Right forelimb (tissue), 1 donor: ENCODE data around the gene CUL3.
"Not testable (repeated sequence)": the region's sequence is repeated elsewhere in the genome, so short reads cannot be mapped to it uniquely, and the experiment has no call there.

Experiments used
- DNase-seq: peaks from one replicate; pipeline ENCODE4 v3.0.0-alpha.2; 2018

CUL3 gene

DNA sequence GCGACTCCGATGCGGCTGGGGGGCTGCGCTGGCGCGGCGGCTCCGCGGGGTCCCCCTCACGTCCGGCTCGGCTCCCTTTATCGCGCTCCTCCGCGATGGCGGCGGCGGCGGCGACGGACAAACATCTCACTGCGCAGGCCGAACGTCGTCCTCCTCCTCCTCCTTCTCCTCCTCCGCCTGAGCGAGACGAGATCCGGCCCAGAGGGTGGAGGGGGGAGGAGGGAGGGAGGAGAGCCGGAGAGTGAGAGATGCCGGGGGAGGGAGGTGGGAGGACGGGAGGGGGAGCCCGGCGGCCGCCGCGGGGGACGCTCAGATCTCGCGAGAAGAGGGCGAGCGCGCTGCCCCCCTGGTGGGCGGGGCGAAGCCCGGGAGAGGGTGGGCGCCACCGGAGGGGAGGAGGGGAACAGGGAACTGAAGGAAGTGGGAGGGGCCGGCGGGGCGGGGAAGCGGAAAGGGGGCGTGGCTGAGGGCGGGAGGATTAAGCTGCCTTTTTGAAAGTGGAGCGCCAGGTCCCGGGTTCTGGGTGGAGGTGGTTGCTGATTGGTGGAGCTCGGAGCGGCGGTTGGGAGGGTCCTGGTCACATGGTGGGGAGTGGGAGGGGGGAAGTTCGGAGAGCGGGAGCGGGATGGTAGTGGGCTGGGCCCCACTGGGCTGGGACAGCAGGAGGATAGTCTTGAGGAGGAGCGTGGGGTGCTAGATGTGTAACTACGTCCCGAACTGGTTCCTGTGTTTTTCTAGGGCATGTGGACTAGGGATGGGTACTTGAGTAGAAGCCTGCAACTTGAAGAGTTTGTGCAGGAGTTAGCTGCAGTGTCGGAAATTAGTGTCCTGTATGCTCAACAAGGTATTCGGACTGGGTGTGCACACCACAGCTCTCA lies at the start of gene CUL3:
CUL3 (minus strand) TSS at position 153 of the 878 bp plus-strand sequence. CDS start 354 bp downstream, outside the sequence.
- peak; percentile 100 for DNase-seq

DNA sequence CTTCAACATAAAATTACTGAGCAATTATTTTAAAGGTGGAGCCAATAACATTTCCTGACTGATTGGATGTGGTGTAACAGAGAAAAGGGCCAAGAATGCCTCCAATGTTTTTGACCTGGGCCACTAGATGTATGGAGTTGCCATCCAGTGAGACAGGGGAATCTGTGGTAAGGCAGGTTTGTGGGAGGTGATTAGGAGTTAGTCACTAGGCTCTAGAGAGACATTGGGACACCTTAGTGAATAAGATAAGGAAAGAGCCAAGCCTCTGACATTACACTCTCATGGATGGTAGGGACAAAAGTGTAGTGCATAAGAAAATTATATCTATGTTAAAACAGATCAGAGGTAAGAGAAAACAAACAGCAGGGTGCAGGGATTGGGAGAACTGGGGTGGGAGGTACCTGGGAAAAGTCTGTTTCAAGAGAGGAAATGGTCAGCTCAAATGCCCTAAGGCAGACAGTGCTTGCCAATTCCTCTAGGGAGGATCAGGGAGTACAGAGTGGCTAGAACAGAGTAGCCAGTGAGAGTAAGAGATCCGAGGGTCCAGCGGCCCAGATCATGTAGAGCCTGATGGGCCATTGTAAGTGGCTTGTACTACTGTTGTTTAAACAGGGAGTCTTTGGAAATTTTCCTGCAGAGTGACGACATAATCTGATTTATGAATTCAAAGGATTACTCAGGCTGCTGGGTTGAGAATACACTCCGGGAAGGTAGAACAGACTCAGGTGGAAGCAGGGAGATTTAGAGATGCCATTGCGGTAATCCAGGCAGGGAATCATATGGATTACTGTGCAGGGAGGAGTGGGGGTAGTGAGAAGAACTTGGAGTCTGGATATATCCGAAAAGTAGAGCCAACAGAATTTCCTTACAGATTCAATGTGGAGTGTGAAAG lies 45.7 kb upstream of the CUL3 start:
- no peak for DNase-seq

DNA sequence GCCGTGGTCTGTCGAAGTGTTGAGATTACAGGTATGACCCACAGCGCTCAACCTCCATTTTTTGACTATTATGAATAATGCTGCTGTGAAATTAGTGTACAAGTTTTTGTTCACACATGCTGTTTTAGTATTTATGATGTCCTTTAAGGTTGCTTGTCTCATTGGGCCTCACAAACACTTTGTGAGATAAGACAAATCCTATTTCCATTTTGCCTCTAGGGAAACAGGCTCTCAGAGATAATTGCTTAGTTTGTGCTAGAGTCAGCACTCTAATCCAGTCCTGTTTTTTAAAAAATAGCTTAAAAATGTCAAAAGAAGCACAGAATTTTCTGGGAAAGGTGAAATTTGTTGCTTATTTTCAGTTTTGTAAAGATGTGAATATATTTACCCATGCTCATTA lies 43.3 kb upstream of the CUL3 start:
- no peak for DNase-seq

DNA sequence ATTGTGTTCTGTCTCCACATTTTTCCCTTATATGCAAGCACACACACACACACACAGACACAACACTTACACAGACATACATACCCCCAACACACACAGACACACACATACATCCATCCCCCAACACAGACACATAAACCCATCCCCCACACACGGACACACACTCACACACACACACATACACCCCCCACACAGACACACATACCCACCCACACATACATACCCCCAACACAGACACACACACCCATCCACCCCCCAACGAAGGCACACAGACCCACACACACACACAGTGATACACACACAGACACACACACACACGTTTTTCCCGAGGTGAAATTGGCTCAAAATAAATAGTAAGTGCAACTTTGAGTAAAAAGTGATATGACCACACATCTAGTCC lies 41.6 kb upstream of the CUL3 start:
- no peak for DNase-seq

DNA sequence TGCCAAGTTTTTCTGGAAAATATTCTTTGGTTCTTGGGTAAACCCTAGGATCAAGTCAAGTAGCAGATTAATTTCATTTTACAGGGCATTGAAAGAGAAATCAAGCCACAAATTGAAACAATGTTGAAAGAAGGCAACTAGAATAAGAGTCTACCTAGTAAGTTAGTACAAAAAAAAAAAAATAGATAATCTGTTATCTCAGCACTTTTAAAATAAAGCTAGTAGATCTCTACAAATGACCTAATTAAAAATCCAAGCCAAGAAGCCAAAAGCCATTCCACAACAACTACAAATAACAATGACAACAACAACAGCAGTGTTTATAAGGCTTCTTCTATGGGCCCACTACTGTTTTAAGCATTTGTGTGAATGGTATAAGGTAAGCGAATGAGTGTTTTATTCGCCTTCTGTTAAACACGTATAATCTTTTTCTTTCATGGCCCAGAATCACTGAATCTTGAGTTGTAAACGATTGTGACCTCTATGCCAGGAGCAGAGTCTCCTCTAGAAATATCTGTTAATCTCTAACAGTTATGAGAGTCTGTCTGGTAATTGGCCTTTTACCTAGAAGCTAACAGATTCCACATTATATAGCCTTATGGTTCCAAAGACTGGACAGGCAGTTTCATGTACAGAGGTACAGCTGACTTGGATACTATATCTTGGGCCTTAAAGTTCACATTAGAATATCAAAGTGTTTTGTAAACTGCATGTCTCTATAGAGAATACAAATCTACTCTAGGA lies 28.6 kb upstream of the CUL3 start:
- no peak for DNase-seq

DNA sequence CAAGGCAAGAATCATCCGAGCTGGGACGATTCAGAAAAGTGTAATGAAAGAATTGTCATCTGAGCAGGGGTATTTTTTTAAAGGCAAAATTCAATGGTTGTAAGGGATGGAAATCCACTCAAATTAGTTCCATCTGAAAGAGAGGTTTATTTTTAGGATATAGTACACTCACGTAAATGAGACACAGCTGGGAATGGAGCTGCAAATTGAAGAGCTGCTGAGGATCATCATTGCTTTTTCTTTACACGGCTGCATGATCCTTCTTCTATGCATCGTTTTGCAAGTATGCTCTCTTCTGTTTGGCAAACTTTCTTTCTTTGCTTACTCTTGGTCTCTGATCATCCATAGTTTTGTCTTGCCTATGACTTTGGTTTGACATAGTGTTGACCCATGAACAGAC lies 27.4 kb upstream of the CUL3 start:
- DNase-seq = no peak

DNA sequence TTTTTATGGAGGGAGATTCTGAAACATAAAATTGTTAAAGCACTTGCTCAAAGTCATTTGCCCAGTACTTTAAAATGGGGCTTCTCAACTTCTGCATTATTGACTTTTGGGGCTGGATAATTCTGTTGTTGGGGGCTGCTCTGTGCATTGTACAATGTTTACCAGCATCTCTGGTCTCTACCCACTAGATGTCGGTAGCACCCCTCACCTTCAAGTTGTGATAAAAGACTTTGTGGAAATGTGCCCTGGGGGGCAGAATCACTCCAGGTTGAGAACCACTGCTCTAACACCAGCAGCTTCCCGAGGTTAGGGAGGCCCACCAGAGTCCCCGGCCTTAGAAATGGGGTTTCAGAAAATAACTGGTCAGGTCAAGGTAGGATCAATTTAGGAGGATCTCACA lies 26.8 kb upstream of the CUL3 start:
- DNase-seq = no peak

DNA sequence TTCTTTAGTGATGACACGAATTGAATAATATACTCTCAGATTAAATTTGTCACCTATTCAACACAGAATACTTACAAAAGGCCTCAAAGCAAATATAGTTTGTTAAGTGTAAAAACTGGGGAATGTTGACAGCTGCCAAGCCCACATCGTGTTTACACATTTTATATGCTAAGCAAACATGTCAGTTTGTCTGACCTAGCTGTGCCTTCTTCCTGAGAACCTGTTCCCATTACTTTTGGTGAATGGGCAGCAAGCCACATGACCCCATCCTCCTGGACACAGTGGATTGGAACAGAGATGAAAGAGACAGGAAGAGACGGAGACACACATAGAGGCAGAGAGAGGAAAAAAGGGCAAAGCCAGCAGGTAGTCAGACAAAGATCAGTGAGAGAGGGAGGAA lies 22.9 kb upstream of the CUL3 start:
- DNase-seq = no peak

DNA sequence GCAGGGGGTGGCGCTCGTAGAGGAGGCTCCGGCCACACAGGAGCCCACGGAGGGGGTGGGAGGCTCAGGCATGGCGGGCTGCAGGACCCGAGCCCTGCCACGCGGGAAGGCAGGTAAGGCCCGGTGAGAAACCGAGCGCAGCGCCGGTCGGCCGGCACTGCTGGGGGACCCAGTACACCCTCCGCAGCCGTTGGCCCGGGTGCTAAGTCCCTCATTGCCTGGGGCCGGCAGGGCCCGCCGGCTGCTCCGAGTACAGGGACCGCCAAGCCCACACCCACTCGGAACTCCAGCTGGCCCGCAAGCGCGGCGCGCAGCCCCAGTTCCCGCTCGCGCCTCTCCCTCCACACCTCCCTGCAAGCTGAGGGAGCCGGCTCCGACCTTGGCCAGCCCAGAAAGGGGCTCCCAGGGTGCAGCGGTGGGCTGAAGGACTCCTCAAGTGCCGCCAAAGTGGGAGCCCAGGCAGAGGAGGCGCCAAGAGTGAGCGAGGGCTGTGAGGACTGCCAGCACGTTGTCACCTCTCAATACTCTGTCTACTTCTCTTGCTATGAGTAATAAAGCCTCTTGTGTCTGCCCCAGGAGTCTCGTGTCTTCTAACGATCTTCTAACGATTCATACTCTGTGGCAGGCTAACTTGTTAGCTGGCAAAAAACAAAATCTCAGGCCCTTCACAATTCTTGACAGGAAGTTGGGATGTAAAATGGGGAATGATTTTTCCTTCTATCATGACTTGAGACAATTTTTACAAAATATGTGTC lies 18.8 kb upstream of the CUL3 start:
- DNase-seq = not testable (repeated sequence)

DNA sequence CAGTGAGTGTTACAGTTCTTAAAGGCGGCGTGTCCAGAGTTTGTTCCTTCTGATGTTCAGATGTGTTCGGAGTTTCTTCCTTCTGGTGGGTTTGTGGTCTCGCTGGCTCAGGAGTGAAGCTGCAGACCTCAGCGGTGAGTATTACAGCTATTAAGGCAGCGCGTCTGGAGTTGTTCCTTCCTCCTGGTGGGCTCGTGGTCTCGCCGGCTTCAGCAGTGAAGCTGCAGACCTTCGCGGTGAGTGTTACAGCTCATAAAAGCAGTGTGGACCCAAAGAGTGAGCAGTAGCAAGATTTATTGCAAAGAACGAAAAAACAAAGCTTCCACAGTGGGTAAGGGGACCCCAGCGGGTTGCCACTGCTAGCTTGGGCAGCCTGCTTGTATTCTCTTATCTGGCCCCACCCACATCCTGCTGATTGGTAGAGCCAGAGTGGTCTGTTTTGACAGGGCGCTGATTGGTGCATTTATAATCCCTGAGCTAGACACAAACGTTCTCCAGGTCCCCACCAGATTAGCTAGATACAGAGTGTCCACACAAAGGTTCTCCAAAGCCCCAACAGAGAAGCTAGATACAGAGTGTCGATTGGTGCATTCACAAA lies 17.7 kb upstream of the CUL3 start:
- DNase-seq = not testable (repeated sequence)

DNA sequence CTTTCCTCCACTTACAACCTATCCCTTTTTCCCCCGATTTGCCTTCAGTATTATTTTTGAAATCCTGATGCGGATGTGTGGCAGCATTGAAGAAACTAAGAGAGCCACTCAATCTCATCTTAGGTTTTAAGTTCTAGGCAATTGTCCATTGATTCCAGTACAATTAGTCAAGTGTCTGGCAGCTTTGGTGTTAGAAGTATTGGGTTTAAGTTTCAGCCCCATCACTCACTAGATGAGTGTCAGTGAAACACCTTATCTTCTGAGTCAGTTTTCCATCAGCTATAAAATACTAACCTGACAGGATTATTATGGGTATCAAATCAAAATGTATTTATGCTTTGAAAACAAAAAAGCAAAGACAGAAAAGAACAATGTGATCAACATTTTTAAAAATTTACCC lies 16.8 kb upstream of the CUL3 start:
- DNase-seq = no peak

DNA sequence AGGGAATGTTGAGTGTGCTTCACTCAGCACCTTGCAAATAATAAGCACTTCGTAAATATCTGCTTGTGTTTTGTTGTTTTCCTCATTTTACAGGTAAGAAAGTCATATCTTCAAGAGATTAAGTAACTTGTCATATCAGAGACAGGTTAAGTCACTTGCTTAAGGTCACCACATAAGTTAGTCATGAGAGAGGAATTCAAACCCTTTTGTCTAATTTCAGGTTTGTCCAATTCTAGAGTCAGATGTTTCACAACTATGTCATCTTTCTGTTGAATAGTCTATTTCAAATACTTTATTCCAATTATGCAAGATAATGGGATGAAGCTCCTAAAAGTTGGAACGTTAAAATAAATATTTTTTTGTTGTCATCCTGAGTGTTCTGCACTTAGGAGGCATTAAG lies 13.5 kb upstream of the CUL3 start:
- no peak for DNase-seq

DNA sequence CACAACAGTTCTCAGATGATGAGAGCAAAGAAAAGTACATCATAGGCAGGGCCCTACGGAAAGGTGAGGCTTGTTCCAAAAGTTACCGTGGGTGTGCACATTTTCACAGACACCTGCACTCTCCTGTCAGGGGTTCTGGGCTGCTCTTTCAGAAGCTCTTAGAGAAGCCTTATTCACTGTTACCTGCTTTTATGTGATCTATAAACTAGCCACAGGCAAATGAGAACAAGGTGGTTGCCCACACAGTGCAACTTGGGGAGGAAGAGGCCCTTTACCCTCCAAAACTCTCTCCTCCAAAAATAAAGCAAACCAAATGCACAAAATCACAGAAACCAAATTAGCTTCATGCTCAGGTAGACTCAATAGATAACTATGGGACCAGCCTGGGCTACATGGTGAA lies 11.1 kb upstream of the CUL3 start:
- no peak for DNase-seq

DNA sequence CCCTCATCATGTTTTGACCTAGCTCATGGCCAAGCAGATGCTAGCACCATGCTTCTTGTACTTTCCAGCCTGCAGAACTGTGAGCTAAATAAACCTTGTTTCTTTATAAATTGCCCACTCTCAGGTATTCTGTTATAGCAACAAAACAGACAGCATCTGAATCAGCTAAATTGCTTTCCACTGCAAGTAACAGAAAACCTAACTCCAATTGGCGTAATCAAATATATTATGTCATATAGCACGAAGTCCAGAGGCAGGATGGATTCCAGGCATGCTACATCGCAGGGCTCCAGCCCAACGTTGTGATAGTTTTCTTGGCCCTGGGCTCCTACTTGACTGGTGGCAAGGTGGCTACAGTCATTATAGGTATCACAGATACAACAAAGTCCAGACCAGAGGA lies 10.4 kb upstream of the CUL3 start:
- DNase-seq = no peak

DNA sequence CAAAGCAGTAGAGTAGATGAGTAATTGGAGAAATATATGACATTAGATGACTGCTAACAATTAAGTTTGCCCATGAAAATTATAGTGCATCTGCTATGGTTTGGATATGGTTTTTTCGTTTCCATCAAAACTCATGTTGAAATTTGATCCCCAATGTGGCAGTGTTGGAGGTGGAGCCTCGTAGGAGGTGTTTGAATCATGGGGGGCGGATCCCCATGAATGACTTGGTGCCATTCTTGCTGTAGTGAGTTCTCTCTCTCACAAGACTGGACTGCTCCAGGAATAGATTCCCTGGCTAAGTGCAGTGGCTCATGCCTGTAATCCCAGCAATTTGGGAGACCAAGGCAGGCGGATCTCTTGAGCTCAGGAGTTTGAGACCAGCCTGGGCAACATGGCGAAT lies 9.7 kb upstream of the CUL3 start:
- no peak for DNase-seq

DNA sequence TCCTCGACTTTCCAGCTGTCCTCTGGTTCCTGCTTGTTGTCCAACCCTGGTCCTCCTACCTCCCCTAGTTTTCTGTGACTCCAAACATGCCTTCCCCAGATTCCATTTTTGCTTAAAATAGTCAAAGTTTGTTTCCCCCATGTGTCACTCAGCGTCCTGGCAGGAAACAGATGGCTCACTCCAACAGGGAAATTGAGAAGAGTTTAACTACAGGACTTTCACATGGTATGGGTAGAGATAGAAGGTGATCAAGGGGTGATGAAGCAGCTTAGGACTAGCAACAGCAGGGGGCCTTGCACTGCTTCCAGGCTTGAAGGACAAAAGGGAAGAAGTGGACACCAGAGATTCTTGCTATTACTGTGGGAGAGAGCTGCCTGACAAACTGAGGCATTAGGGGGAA lies 6.1 kb upstream of the CUL3 start:
- DNase-seq = no peak

DNA sequence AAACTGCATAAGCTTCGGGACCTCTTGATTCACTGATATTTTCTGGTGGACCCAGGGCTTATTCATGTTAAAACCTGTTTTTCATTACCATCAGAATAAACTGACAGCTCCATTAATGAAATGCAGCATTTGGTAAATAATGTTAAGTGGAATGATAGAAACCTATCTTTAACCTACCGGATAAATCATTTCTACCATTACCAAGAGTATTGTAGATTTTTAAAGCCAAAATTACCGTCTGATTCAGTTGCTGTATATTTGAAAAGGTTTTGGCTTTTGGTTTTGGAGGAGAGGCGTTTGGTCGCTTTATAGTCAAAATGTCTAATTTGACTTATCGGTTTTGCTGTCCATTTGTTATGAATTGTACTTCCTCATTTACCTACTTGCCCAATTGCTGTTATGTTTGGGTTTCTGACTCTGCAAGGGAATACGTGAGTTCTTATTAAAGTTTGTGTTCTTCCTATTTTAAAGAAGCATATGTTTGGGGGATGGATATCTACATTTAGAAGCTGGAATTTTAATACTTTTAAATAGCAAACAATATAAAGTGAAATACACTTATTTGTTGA lies 1.0 kb upstream of the CUL3 start:
- no peak for DNase-seq

DNA sequence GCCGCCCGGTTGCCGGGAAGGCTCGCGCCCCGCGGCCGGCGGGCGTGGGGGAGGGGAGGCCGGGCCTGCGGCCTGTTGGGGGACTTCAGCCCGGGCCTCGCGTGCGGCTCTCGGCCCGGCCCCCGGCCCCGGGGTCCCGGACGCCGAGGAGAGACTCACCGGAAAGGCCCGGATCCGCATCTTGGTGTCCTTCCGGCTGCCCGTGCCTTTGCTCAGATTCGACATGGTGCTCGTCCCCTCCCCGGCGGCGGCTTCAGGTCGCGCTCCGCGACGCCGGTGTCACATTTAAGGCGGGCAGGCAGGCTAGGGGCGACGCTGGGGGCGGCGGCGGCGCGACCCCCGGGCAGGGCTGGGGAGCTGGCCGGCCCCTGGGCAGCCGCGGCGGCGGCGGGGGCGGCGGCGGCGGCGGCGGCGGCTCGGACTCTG lies 365 bp downstream of the CUL3 start:
- DNase-seq = no peak

DNA sequence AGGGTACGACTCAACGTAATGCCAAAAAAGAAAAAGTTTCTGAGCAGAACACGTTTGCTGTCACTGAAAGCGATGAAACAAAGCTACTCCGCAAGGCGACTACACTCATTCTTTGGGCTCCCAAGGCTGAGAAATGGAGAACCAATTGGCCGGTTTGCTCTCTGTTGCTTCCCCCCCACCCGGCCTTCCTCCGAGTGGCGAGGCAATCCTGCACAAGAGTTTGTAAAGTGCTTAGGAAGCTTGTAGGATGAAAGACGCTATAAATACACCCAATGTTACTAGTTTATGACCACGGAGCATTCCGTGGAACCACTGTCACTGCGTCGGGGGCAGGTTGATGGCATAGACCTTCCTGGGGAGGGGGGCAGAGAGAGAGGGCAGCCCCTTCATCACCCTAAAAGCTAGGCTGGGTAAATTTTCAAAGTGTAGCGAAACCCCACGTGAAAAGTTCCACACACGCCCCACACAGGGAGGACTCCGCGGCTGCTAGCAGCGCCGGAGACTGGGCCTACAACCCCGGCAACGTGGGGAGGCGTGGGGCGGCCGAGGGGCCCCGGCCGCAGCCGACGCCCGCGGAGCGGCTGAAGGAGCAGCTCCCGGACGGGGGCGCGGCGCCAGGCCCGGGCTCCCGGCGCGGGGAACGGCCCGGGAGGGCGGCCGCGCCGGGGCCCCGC lies 915 bp downstream of the CUL3 start:
- DNase-seq = peak; percentile 56

DNA sequence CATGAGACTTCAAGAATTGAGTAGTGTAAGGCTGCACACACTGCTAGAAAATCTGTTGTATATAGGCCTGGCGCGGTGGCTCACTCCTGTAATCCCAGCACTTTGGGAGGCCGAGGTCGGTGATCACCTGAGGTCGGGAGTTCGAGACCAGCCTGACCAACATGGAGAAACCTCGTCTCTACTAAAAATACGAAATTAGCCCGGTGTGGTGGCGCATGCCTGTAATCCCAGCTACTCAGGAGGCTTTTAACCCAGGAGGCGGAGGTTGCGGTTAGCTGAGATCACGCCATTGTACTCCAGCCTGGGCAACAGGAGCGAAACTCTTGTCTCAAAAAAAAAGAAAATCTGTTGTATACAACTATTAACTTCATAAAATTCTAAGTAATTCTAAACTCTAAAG lies 2.1 kb downstream of the CUL3 start:
- not testable (repeated sequence) for DNase-seq

DNA sequence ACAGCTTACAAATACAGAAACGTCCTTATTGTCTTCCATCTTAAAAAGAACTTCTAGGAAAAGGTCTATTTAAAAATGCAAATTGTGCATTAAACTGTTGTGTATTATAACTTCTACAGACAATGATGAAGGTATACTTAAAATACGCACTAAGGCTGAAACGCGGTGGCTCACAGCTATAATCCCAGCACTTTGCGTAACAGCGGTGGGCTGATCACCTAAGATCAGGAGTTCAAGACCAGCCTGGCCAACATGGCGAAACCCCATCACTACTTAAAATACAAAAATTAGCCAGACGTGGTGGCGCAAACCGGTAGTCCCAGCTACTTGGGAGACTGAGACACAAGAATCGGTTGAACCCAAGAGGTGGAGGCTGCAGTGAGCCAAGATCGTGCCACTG lies 4.9 kb downstream of the CUL3 start:
- no peak for DNase-seq
